Left kidney (tissue), 2 donors: ENCODE measurements around the gene EBF3. TPM values are rescaled to one million over a fixed set of nuclear protein-coding genes. Genes with fewer than 3 reads are reported as not detected.

Source experiments
- DNase-seq: peaks from one replicate; pipeline ENCODE4 v3.0.0-alpha.2; 2013
- polyA plus RNA-seq: library from polyadenylated mRNA; unstranded; fragments of 120-200 nt; gene quantifications from one replicate; pipeline ENCODE4 v1.2.1, GENCODE V29; 2013; ENCODE audit not compliant: insufficient read length

The EBF3 gene
- polyA plus RNA-seq, 1 donor: 2.7 TPM

DNA sequence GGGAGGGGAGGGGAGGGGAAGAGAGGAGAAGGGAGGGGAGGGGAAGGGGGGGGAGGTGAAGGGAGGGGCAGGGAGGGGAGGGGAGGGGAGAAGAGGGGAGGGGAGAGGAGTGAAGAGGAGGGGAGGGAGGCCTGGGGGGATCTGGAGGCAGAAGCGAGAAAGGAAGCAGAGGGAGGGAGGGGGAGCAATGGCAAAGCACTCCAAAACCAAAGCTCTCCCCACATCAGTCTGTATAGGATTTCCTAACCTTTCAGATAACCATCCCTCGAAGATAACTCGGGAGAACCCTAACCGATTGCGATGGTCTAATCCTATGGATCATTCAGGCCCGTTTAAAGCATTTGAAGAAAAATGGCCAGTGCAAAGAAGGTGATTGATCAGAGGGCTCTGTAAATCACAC, 19.0 kb downstream of the EBF3 start:
- no peak for DNase-seq

DNA sequence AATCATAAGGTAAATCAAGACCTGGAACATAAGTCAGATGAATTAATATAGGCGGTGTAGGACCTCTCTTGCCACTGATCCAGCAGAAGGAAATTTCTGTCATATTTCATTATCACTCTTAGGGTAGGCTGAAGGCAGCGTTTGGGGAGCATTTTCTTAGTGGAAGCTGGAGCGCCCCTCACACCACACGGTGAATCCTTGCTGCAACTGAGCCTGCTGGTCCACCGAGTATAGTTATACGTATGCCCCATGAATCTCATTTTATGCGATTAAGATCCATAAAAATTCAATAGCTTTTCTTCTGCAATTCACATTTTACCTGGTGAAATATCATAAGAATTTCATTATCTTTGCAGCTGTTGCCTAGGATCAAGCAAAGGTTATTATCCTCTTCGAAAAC, 19.6 kb downstream of the EBF3 start:
- no peak for DNase-seq

DNA sequence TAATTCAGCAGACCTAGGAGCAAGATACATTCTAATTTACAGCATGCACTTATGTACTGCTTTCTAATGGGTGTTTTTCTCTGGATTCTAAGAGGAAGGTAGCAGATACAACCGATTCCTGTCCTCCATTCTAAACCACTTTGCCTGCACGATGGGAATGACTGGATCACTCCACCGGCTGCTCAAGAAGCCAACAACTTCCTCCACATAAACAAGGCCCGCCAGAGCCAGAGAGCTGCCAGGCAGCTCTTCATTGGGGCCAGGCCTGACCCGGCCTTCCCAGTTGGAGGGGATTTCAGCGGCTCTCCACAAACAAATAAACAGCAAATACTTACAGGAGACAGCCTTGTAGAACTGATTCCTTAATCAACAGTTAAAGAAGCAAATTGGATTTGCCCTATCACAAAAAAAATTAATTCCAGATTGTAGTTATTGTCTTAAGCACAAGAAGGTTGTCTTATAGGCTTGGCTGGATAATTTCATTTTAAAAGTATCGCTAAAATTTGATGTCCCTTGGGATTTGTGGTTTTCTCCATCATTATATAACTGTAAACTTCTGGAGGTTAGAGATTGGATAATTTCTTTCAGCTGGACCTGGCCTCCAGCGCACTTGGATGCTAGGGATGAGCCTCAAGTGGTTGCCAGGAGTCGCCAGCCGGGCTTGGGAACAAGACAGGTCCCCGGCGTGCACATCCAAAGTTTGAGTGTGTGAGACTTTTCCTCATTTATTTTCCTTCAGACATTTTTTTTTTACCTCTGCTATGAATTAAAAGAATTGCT, 20.9 kb downstream of the EBF3 start:
- no peak for DNase-seq

DNA sequence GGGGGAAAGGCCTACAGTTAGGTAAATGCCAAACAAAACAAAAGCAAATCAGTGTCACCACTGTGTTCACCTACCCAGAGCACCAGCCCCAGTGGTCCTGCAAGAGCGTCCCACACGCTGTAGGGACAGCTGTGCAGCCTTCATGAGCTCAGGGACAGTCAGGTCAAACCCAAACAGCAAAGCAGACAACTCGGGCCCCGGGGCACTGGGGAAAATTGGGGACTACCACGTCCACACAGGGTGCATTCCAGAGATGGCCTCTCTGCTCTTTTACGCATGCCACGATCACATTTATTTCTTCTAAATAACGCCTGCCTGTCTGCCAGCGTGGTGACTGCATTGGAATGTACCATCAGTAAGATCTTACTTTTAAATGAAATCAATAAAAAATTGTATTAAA, 21.7 kb downstream of the EBF3 start:
- no peak for DNase-seq

DNA sequence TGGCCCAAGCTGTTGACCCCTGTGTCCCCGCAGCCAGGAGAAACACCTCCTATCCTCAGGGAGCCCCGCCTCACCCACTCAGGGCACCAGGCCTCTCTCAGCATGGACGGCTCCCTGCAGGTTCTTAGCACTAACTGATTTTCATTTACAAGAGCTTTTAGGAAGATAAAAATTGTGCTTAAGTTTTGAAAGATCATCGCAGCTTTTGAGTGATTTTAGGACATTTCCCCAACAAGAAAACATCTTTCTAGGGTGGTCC, 22.1 kb downstream of the EBF3 start:
- no peak for DNase-seq

DNA sequence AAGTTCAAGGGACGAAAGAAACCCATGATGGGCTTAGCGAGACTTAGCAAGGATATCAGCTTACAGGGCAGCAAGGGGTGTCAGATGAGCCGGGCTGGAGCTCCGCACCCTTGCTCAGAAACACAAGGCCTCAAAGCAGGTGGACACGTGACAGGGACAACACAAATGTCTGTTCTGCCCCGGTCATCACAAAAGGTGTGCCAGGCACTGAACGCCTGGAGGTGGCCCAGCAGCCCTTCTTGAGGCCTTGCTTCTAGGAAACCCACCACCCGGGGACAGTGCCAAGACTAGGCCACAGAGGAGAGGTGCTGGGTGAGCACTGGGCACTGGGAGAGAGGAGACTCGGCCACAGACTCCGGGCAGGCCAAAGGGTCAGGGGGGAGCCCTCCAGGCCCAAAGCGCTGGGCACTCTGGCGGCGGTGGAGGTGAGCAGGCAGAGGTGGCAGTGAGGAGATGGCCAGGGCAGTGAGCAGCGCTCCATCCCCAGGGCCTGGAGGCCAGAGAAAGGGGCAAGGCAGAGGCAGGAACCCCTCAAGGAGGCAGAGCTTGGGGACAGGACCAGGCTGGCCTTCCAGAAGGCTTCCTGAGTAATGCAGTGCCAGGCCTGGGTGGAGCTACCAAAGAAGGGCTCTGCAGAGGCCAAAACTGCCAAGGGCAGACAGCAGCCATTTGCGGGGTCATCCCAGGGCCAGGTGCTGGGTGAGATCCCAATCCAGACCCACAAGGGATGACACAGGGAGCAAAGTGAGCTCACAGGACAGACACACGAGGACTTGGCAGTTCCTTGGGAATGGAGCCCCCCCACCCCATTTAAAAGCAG, 22.7 kb downstream of the EBF3 start:
- peak; percentile 10 for DNase-seq

DNA sequence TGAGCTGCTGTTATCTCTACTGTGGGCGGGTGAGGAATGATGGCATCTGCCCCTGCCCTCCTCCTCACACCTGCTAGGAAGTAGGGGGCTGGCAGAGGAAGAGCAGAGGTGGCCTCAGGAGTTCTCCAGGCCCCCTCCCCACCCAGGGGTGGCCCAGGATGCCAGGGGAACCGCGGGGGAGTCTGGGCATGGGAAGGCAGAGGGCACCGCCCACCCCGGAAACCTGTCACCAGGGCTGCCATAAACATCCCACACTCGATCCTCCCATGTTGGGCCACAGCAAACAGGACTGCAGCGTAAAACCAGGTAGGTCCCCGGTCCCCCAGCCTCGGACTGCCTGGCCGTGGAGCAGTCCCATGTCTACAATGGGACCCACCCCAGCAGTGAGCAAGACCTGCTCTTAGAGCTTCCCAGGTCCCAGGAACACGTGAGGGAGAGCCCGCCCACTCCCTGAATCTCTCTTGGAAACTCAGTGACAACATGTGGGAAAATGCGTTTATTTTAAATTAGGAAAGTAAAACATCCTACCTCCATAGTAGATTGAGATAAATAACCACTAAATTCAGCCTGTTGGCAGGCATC, 23.4 kb downstream of the EBF3 start:
- no peak for DNase-seq

DNA sequence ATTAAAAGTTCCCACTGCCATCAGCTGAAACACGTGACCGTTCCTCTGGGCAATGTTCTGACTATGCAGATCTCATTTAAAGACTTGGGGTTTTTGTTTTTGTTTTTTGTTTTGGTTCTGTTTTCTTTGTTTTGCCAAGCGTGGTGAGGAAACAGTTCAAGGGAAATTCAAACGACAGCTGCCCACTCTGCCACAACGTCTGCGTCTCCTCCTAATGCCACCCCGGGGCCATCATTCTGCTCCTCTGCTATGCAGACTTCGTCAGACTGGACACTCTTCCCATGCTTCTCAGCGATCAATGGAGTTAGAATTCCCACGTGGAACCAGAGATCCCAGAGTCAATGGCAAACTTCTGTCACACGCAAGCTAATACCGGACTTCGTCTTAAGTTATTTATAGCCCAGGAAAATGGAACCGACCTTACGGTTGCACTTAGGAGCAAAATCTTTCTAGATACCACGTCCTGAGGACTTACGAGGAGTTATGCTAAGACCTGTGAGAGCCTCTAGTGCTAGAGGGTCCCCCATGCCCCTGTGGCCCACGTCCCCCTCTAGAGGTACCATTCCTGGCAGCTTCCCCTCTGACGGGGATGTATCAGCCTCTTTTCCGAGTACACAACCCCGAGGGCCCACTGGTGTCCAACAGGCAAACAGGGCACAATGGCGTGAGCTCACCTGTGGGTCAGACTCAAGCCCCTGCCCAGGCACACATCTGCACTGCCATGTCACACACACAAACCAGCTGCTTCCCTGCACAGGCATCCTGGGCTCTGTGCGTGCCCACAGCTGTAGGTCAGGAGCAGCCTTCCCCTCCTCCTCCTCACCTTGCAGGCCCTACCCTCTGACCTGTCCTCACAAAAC, 24.4 kb downstream of the EBF3 start:
- DNase-seq: no peak

DNA sequence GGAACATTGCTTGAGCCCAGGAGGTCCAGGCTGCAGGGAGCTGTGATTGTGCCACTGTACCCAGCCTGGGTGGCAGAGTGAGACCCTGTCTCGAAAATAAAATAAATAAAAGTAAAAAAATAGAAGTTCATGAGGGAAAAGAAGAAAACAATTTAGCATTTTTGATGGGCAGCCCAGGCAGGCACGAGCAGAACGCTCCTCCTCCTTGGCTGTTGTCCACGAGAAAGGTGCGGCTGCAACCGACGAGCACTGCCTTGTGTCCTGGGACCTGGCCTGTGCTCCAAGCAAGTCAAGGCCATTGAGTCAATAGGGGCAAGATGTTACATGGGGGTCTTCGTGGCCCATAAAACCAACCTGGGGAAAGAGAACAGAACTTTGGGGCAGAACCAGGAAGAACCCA, 25.6 kb downstream of the EBF3 start:
- DNase-seq: no peak

DNA sequence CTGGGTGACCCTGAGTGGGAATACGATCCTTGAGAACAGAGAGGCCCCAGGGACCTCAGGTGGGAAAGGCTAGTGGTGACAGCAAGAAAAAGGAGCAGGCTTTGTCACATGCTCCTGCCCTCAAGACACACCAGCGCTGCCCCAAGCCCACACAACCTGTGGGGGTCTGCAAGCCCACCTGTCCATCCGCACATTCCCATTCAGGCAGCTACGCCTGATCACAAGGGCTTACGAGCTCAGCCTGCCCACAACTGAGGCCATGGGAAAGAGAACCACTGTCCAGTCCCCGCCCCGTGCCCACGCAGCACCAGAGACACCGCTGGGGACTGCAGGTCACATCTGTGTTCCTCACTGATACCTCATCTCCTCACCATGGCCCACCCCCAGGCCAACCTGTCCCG, 26.7 kb downstream of the EBF3 start:
- DNase-seq: no peak

DNA sequence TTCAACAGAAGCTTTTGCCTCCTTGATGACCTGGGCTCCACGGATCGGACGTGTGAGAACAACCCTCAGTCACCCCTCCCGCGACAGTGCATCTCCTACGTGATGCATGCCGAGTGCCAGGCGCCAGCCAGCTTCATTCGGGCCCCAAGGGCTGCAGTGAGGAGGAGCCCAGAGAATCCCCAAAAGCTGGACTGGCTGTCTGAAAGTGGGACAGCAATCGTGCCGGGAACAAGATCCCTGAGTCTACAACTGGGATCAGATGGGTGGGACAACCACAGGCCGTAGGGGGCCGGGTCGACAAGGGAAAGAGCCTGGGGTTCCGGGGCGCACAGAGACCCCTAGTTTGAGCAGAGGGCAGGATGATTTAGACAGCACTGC, 27.2 kb downstream of the EBF3 start:
- DNase-seq: no peak

DNA sequence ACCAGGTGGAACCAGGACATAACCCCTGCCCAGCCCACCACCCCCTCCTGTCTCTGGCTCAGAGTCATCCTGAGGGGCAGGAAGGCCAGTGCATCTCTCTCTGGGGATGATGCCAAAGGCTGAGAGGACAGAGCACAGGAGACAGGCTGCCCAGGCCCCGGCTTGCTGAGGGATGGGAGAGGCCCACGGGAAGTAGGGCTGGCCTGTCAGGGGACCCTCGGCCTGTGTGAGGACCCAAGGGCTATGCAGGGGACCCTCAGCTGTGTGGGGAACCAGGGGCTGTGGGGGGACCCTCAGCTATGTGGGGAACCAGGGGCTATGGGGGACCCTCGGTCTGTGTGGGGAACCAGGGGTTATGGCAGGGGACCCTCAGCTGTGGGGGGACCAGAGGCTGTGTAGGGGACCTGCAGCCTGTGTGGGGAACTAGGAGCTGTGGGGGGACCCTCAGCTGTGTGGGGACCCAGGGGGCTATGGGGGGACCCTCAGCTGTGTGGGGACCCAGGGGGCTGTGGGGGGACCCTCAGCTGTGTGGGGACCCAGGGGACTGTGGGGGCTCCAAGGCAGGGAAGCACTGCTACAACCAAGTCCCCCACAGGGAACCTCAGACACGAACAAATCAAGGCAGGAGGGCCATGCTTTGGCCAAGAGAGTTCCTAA, 27.7 kb downstream of the EBF3 start:
- DNase-seq: no peak

DNA sequence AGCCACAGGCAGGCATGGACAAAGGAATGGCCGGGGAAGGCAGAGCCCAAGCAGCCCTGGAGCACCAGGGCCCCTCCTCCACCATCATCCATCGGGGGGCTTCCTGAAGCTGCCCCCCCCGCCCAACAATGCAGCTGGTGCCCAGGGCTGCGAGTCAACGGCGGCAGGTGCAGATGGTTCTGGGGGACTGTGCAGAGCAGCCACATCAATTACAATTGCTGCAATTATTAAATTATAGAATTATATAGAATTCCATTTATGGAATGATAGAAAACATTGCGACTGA, 28.3 kb downstream of the EBF3 start:
- no peak for DNase-seq

DNA sequence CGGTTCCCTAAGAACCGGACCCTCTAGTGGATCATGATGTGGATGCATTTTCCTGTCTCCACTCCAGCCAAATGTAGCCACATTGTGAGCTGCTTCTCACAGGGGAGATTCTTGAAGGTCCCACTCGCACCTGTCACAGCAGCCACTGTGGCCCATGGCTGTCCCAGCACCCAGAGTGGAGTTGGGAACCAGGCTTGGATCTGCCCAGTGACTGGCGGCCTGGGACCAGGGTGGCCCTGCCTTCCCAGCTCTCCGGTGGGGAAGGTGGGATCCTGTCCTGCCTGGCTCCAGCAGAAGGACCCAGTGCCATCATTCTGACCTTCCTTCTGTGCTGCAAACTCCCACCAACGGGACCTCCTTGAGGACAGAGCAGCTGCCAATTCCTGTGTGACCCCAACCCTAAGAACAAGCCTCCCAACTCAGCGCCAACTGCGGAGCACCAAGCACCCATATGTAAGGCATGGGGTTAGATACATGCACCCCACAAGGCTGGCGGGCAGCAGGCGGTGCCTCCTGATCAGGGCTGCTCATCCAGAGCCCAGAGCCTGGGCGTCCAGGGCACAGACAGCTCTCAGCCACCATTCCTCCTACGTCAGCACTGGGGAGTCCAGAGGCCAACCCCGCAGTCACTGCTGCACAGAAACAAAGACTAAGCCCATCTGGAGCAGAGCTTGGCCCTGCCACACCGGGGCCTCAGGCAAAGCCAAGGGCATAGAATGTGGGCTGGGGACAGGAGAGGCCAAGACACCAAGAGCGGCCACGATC, 28.8 kb downstream of the EBF3 start:
- no peak for DNase-seq

DNA sequence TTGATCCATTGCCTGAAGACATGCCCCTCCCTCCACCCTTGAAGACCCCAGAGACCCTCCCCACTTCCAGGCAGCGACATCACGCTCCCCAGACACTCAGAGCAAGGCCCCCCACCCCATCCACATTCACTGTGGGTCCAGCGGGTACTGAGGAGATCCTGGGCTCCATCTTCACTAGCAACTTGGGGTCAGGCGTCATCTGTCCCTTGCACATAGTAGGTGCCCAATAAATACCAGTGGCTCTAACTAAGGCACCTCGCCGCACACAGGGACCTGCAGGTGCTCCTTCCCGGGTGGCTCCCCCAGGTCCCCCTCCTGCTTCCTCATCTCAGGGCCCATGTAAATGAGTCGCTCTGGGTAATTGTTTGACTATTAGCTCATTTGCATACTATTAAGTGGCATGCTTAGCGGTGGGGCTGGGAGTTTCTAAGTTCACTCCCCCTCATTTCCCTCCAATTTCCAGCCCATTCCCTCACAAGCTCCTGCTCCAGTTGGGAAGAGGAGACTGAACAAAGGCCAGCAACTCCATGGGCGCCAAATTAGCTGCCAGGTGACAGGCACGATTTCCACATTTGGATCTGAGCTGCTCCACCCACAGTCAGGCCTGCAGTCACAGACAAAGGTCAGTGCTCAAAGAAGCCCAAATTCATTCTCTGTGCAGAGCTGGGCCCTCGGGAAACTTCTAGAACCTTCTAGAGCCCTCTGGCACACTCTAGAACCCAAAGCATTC, 29.7 kb downstream of the EBF3 start:
- no peak for DNase-seq

DNA sequence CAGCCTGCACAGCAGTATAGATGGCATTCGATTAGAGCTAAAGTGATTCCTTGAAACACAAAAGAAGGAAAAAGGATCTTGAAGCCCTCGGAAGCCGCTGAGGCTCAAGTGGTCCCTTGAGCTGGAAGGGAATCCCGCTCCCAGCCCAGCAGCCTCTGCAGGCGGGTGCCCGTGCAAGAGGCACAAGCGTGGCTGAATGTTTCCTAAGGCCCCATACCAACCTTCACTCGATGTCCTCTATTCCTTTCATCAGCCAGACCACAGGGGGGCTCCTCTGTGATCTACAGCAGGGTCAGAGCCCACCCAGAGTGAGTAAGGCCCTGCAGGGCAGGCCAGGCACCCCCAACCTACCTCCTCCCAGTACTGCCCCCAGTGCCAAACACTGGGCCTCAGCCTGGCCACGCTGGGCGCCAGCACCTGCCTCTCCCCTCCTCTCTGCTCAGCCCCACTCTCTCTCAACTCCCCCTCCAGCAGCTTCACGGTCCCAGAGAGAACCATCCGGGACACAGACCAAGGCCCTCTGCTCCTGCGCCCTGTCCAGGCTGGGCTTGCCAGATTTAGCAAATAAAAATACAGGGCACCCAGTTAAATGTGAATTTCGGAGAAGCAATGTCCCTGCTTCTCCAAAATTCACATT, 30.5 kb downstream of the EBF3 start:
- DNase-seq: no peak

DNA sequence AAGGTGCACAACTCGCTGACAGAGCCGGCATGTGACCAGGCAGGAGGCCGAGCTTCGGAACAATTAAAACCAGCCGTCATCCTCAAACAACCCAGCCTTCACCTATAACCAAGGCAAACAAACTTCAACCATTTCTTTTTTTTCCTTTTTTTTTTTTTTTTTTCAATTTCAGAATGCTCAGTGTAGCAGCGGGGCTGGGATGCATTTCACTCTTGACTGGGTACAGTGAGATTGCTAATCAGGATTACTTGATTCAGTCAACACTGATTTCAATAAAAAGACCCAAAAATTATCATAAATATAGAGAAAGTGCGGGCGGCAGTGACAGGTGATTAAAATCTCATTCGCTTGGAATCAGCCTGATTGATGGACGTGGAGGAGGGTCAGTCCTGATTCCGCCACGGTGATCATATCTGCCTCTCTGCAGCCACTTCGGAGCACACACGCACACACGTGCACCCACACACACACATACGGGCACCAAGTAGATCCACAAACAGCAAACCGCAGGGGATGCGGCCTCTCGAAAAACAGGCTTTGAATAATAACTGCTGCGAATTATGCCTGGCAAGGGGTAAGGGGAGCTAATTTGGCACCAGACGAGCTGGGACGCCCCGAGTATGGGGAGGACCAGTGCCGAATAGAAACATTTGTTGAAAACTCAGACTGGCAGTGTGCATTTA, 31.2 kb downstream of the EBF3 start:
- DNase-seq: no peak

DNA sequence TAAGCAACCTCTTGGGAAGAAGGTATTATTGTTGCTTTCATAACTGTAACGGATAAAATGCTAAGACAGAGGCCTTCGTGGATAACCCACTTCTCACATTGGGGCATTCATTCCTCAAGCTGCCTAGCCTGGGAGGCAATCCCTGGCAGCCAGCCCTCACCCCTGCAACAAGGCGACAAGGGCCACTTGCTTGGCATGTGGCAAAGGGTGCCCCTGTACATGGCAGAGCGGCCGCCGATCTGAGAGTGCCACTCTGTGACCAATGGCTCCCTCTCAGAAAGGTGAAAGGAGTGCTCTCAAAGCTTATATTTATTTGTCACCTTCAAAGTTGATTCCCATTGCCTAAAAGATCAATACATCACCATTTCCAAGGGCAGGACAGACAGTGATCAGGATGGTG, 31.9 kb downstream of the EBF3 start:
- DNase-seq: no peak
